ENCODE measurements around the gene NUP37. TPM values are rescaled to one million over a fixed set of nuclear protein-coding genes. Genes with fewer than 3 reads are reported as not detected.
"Not testable (repeated sequence)": the region's sequence is repeated elsewhere in the genome, so short reads cannot be mapped to it uniquely, and the experiment has no call there.

Gene NUP37
- polyA plus RNA-seq, 1 donor from 2014 or later: 21.6 TPM

DNA sequence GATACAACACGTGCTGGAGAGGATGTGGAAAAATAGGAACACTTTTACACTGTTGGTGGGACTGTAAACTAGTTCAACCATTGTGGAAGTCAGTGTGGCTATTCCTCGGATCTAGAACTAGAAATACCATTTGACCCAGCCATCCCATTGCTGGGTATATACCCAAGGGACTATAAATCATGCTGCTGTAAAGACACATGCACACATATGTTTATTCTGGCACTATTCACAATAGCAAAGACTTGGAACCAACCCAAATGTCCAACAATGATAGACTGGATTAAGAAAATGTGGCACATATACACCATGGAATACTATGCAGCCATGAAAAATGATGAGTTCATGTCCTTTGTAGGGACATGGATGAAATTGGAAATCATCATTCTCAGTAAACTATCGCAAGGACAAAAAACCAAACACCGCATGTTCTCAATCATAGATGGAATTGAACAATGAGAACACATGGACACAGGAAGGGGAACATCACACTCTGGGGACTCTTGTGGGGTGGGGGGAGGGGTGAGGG lies 27.2 kb upstream of the NUP37 start:
- not testable (repeated sequence) for H3K36me3 ChIP-seq (ENCODE audit: insufficient read depth, low read length); H3K9me3 ChIP-seq (ENCODE audit: low read length); H2AFZ ChIP-seq (ENCODE audit: low read depth, low read length); H4K20me1 ChIP-seq (ENCODE audit: insufficient read depth); H3K9me2 ChIP-seq (ENCODE audit: insufficient read depth, low read length); H3K4me2 ChIP-seq (ENCODE audit: low read length); H3K27me3 ChIP-seq (ENCODE audit: insufficient read depth, low read depth, low read length); H3K27ac ChIP-seq (ENCODE audit: low read length); H3K9ac ChIP-seq (ENCODE audit: low read length); H3K79me2 ChIP-seq (replicated peaks; ENCODE audit: insufficient read depth, low read length); H3F3A ChIP-seq (ENCODE audit: insufficient read depth, low read length, poor library complexity, severe bottlenecking); H3K4me3 ChIP-seq (ENCODE audit: low read length)

GRCh38 chr12:102144221-102144620 lies 24.3 kb upstream of the NUP37 start:
- Histone ChIP-seq H4K20me1 (ENCODE audit: insufficient read depth) (no peaks in the 10 kb centered on the region), H3F3A (ENCODE audit: insufficient read depth, low read length, poor library complexity, severe bottlenecking) (no peaks in the 10 kb centered on the region), H3K4me3 (ENCODE audit: low read length) (no peak overlapping the region), H3K27ac (ENCODE audit: low read length) (no peak overlapping the region), H3K9ac (ENCODE audit: low read length) (no peak overlapping the region), H3K9me2 (ENCODE audit: insufficient read depth, low read length) (no peaks in the 10 kb centered on the region), H2AFZ (ENCODE audit: low read depth, low read length) (no peak overlapping the region), H3K36me3 (ENCODE audit: insufficient read depth, low read length) (no peaks in the 10 kb centered on the region), H3K4me2 (ENCODE audit: low read length) (no peak overlapping the region), H3K9me3 (ENCODE audit: low read length) (no peaks in the 10 kb centered on the region), H3K79me2 (replicated peaks; ENCODE audit: insufficient read depth, low read length) (no peaks in the 10 kb centered on the region), H3K27me3 (ENCODE audit: insufficient read depth, low read depth, low read length) (no peaks in the 10 kb centered on the region)
- TF ChIP-seq TAF1 (IDR thresholded peaks at IDR 0.05; ENCODE audit: low read depth): no peak
- no peak for TF ChIP-seq EZH2 (IDR thresholded peaks at IDR 0.05; ENCODE audit: borderline replicate concordance, insufficient read depth, low read length, poor library complexity, severe bottlenecking)

GRCh38 chr12:102142866-102143373 lies 23.0 kb upstream of the NUP37 start:
- H3K9me3 ChIP-seq (ENCODE audit: low read length); H3K36me3 ChIP-seq (ENCODE audit: insufficient read depth, low read length); H3K27ac ChIP-seq (ENCODE audit: low read length); H3K9ac ChIP-seq (ENCODE audit: low read length); H4K20me1 ChIP-seq (ENCODE audit: insufficient read depth); H3K9me2 ChIP-seq (ENCODE audit: insufficient read depth, low read length); H3K27me3 ChIP-seq (ENCODE audit: insufficient read depth, low read depth, low read length); H2AFZ ChIP-seq (ENCODE audit: low read depth, low read length); H3F3A ChIP-seq (ENCODE audit: insufficient read depth, low read length, poor library complexity, severe bottlenecking); H3K4me2 ChIP-seq (ENCODE audit: low read length); H3K4me3 ChIP-seq (ENCODE audit: low read length); H3K79me2 ChIP-seq (replicated peaks; ENCODE audit: insufficient read depth, low read length): not testable (repeated sequence)

DNA sequence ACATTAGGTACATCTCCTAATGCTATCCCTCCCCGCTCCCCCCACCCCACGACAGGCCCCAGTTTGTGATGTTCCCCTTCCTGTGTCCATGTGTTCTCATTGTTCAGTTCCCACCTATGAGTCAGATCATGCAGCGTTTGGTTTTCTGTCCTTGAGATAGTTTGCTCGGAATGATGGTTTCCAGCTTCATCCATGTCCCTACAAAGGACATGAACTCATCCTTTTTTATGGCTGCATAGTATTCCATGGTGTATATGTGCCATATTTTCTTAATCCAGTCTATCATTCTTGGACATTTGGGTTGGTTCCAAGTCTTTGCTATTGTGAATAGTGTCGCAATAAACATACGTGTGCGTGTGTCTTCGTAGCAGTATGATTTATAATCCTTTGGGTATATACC lies 17.7 kb upstream of the NUP37 start:
- H3K27ac ChIP-seq (ENCODE audit: low read length); H3K27me3 ChIP-seq (ENCODE audit: insufficient read depth, low read depth, low read length); H3K4me3 ChIP-seq (ENCODE audit: low read length); H4K20me1 ChIP-seq (ENCODE audit: insufficient read depth); H3K36me3 ChIP-seq (ENCODE audit: insufficient read depth, low read length); H3F3A ChIP-seq (ENCODE audit: insufficient read depth, low read length, poor library complexity, severe bottlenecking); H3K4me2 ChIP-seq (ENCODE audit: low read length); H3K9ac ChIP-seq (ENCODE audit: low read length); H3K79me2 ChIP-seq (replicated peaks; ENCODE audit: insufficient read depth, low read length); H3K9me3 ChIP-seq (ENCODE audit: low read length); H3K9me2 ChIP-seq (ENCODE audit: insufficient read depth, low read length); H2AFZ ChIP-seq (ENCODE audit: low read depth, low read length): not testable (repeated sequence)

- H3K36me3 ChIP-seq (ENCODE audit: insufficient read depth, low read length); H3K9me2 ChIP-seq (ENCODE audit: insufficient read depth, low read length); H3K9me3 ChIP-seq (ENCODE audit: low read length); H3K27me3 ChIP-seq (ENCODE audit: insufficient read depth, low read depth, low read length); H2AFZ ChIP-seq (ENCODE audit: low read depth, low read length); H3K4me2 ChIP-seq (ENCODE audit: low read length); H4K20me1 ChIP-seq (ENCODE audit: insufficient read depth); H3K9ac ChIP-seq (ENCODE audit: low read length); H3K27ac ChIP-seq (ENCODE audit: low read length); H3K79me2 ChIP-seq (replicated peaks; ENCODE audit: insufficient read depth, low read length); H3F3A ChIP-seq (ENCODE audit: insufficient read depth, low read length, poor library complexity, severe bottlenecking); H3K4me3 ChIP-seq (ENCODE audit: low read length): not testable (repeated sequence)
Observed at GRCh38 chr12:102131442-102131841, 11.5 kb upstream of the NUP37 start.

GRCh38 chr12:102130720-102131119 lies 10.8 kb upstream of the NUP37 start:
- H3K27me3 ChIP-seq (ENCODE audit: insufficient read depth, low read depth, low read length); H3F3A ChIP-seq (ENCODE audit: insufficient read depth, low read length, poor library complexity, severe bottlenecking); H3K27ac ChIP-seq (ENCODE audit: low read length); H3K79me2 ChIP-seq (replicated peaks; ENCODE audit: insufficient read depth, low read length); H2AFZ ChIP-seq (ENCODE audit: low read depth, low read length); H3K9ac ChIP-seq (ENCODE audit: low read length); H3K36me3 ChIP-seq (ENCODE audit: insufficient read depth, low read length); H3K4me2 ChIP-seq (ENCODE audit: low read length); H4K20me1 ChIP-seq (ENCODE audit: insufficient read depth); H3K9me2 ChIP-seq (ENCODE audit: insufficient read depth, low read length); H3K4me3 ChIP-seq (ENCODE audit: low read length); H3K9me3 ChIP-seq (ENCODE audit: low read length): not testable (repeated sequence)

- H3K9ac ChIP-seq (ENCODE audit: low read length); H3K4me3 ChIP-seq (ENCODE audit: low read length); H3K27ac ChIP-seq (ENCODE audit: low read length); H3K27me3 ChIP-seq (ENCODE audit: insufficient read depth, low read depth, low read length); H2AFZ ChIP-seq (ENCODE audit: low read depth, low read length); H3K36me3 ChIP-seq (ENCODE audit: insufficient read depth, low read length); H4K20me1 ChIP-seq (ENCODE audit: insufficient read depth); H3F3A ChIP-seq (ENCODE audit: insufficient read depth, low read length, poor library complexity, severe bottlenecking); H3K9me3 ChIP-seq (ENCODE audit: low read length); H3K9me2 ChIP-seq (ENCODE audit: insufficient read depth, low read length); H3K4me2 ChIP-seq (ENCODE audit: low read length): not testable (repeated sequence)
- H3K79me2 ChIP-seq (replicated peaks; ENCODE audit: insufficient read depth, low read length): peaks cover 14% of the 10 kb centered on the region
Observed at GRCh38 chr12:102121328-102121727, 1.4 kb upstream of the NUP37 start.

Measured in neural cell (in vitro differentiated cells).